ENCODE results near the gene SH3BP5.

The SH3BP5 gene

DNA sequence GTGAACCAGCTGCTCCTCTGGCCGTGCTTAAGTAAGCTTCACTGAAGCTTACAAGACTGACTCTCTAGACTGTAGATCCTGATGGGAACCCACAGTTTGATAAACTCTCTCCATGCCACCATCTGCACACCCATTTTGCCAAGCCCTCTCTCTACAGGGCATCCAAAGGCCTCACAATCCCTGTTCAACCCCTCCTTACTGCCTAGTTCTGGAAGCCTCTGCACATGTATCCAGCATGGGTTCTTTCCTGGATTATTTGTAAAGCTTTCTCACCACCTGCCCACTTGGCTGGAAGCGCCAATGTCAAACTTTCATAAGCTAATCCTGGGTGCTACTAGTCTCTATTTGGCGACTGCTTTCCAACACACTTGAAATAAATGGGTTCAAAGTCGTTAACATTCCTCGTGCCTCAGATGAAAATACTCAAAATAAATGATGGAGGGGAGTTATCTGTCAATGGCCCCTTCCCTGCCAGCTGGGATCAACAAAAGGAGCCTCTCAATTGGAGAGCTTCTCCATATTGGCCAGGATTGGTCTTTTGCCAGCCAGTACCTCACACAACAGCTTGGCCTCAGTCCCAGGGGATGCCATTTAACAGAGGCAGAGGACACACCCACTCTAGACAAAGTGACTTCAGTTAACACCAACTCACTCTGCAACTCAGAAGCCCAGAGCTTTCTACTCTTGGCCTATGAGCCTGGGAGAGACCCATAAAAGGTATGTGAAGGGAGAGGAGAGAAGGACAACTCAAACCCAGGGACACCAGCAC is 48.1 kb downstream of the SH3BP5 start:
- peaks cover 6% of the 10 kb centered on the region for H3K36me3 Mint-ChIP-seq
- H3K4me1 Mint-ChIP-seq, result peaks cover 80% of the 10 kb centered on the region
- no peaks in the 10 kb centered on the region for H3K27me3 Mint-ChIP-seq
- H3K27ac Mint-ChIP-seq, result peak overlapping the region; percentile 69
- no peaks in the 10 kb centered on the region for H3K9me3 Mint-ChIP-seq
- H3K4me3 Mint-ChIP-seq, result no peak overlapping the region

DNA sequence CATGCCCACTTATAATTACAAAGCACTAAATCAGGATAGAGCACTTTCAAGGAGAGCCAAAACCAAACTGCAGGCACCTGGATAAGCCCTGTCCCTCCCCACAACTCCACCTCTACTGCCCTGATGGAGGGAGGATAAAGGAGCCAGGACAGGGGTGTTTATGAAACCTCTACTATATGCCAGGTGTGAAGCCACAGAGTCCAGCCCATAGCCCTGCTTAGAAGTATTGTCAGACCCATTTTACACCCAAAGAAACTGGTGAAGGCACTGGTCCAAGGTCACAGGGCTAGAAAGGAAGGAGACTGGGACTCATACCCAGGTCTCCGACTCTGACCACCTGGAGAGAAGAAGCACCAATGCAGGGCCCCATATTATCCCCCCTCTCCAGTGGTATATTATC is 48.7 kb downstream of the SH3BP5 start:
- H3K27me3 Mint-ChIP-seq, result no peaks in the 10 kb centered on the region
- H3K36me3 Mint-ChIP-seq, result peaks cover 6% of the 10 kb centered on the region
- no peaks in the 10 kb centered on the region for H3K9me3 Mint-ChIP-seq
- no peak overlapping the region for H3K4me3 Mint-ChIP-seq
- no peak overlapping the region for H3K27ac Mint-ChIP-seq
- peaks cover 80% of the 10 kb centered on the region for H3K4me1 Mint-ChIP-seq

DNA sequence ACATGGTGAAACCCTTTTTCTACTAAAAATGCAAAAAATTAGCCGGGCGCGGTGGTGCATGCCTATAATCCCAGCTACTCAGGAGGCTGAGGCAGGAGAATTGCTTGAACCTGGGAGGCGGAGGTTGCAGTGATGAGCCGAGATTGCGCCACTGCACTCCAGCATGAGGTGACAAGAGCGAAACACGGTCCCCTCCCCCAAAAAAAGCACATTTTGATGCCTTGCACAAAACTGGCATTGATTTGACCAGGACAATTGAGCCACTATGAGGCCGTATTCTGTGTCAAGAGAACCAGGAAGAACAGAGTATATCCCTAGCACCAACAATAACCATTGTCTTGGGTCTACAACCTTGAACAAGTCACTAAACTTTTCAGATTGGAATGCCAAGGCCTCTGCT is 50.6 kb downstream of the SH3BP5 start:
- H3K27ac Mint-ChIP-seq, result no peak overlapping the region
- no peaks in the 10 kb centered on the region for H3K27me3 Mint-ChIP-seq
- no peaks in the 10 kb centered on the region for H3K9me3 Mint-ChIP-seq
- no peak overlapping the region for H3K4me3 Mint-ChIP-seq
- peaks cover 84% of the 10 kb centered on the region for H3K4me1 Mint-ChIP-seq
- H3K36me3 Mint-ChIP-seq, result peaks cover 6% of the 10 kb centered on the region

DNA sequence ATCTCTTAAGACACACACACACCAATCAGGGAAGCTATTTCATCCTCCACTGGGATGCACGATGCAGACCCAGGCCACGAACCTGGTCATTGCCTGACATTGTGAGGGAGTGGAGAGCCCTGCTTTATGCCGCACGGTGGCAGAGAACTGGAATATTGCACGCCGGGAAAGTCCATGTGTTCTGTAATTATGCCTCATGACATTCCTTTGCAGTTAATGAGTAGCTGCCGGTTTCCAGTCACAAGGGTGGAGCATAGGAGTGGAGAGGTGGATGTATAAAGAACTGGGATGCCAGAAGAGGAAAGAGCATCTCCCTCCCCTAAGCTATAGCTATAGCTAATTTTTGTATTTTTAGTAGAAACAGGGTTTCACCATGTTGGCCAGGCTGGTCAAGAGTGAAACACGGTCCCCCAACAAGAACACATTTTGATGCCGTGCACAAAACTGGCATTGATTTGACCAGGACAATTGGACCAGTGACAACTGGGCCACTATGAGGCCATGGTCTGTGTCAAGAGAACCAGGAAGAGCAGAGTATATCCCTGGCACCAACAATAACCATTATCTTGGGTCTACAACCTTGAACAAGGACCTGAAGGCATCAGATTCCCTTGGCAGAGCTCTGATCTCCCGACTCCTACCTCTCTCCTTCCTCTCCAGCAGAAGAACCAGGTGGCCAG is 51.4 kb downstream of the SH3BP5 start:
- Mint-ChIP-seq H3K27me3 (no peaks in the 10 kb centered on the region), H3K9me3 (no peaks in the 10 kb centered on the region), H3K4me1 (peaks cover 85% of the 10 kb centered on the region), H3K36me3 (peaks cover 9% of the 10 kb centered on the region), H3K27ac (no peak overlapping the region), H3K4me3 (no peak overlapping the region)

DNA sequence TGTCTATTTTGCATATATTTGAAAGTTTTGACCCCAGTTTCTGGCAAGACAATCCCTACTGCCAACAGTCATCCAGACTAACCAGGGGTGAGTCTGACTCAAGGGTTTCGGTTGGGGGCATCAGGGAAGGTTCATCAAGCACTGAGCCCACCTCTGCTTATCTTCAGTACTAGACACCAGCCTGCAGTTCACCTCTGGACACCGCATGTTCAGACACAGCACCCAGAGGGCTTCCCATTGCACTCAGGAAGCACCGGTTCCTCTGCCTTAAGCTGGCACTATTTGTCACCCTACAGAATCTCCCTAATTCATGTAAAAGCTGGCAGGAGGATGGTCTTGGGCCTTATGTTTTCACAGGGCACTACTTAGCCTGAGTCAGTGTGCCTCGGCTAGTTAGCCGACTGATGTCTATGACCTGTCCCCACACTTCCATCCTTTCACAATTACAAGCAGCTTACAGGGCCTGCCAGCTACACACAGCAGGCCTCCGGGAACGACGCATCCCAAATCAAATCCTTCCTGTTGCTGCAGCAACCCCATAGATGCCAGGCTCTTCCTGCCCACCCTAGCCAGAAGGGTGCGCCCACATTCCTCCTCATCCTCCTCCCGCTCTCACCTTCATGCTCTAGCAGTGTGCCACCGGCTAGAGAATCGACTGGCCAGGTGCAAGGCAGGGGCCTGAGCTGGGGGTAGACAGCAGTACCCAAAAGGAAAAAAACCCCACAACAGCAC is 52.5 kb downstream of the SH3BP5 start:
- H3K4me3 Mint-ChIP-seq, result no peak overlapping the region
- H3K27me3 Mint-ChIP-seq, result no peaks in the 10 kb centered on the region
- H3K27ac Mint-ChIP-seq, result peak overlapping the region; percentile 68
- H3K9me3 Mint-ChIP-seq, result no peaks in the 10 kb centered on the region
- H3K4me1 Mint-ChIP-seq, result peaks cover 85% of the 10 kb centered on the region
- peaks cover 6% of the 10 kb centered on the region for H3K36me3 Mint-ChIP-seq

DNA sequence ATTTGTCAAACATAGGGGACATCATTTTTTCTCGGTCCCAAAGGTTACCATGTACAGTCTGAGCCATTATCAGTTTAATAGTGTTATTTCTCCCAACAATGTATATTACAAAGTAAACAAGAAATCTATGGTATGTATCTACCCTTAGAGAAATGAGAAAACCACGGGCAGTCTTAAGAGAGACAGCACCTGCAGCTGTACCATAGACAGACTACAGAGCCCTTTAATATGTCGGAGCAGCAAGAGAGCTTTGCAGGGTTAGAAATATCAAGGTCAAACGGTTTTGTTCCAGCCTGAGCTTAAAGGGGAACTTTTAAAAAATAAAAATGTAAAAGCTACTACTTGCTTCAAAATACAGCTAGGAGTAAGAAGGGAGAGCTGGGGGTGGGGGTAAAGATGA is 53.2 kb downstream of the SH3BP5 start:
- Mint-ChIP-seq H3K4me1 (peaks cover 87% of the 10 kb centered on the region), H3K27ac (peak overlapping the region; percentile 70), H3K9me3 (no peaks in the 10 kb centered on the region), H3K36me3 (peaks cover 5% of the 10 kb centered on the region), H3K27me3 (no peaks in the 10 kb centered on the region), H3K4me3 (peak overlapping the region; percentile 47)

DNA sequence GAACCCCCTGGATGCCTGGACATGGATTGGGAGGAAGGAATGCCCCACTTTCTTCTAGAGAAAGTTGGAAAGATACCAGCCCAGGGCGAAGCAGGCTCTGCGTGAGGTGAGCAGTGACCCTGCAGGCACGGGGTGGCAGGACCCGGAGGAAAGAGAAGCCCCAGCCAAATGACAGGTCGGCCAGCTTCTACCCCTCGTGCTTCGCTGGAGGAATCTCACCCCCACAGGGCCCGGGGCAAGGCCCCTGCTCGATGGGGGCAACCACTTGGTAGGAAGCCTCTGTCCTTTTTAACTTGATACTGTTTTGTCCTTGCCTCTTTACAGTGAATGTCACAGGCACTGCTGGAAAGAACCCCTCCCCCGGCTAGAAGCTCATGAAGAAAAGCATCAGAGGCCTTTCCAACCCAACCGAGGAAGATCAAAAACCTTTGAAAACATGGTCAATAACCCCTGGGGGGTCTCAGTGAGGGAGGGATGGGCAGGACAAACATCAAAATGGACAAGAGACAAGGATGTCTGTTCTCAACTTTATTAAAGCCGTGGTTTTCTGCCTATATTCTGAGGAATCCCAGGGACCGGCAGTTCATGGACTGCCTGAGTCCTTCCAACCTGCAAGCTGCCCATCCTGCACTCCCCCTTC is 54.4 kb downstream of the SH3BP5 start:
- Mint-ChIP-seq H3K36me3 (peaks cover 3% of the 10 kb centered on the region), H3K4me1 (peaks cover 90% of the 10 kb centered on the region), H3K27me3 (no peaks in the 10 kb centered on the region), H3K9me3 (no peaks in the 10 kb centered on the region), H3K4me3 (no peak overlapping the region), H3K27ac (no peak overlapping the region)

DNA sequence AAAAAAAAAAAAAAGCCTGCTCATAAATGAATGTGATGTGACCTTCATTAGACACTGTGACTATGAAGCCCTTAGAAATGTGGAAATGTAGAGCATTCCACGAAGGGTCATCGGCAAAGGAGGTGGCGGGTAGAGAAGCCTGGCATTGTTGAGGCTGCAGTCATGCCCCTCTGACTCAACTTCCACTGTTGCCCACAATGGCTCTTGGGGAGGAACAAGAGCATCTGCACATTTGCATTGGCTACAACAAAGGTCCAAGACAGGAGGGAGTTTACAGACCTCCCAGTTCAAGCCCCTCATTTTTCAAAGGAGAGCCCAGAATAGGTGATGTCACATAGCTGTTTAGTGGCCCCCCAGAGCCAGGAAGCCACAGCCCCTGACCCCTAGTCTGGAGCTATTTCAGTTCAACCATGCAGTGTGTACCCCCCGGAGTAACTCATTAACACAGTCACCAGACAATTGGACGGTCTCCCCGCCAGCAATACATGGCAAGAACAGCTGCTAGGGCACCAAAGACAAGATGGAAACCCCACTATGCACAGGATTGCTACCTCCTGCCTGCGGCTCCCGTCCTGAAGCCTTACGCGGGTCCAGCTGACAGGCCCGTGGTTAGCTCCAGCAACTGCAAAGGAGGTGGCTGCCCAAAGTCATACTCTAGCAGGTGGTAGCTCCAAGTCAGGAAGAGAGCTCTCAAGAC is 56.2 kb downstream of the SH3BP5 start:
- Mint-ChIP-seq H3K4me1 (peaks cover 95% of the 10 kb centered on the region), H3K36me3 (peaks cover 3% of the 10 kb centered on the region), H3K9me3 (no peaks in the 10 kb centered on the region), H3K27ac (peak overlapping the region; percentile 77), H3K27me3 (no peaks in the 10 kb centered on the region), H3K4me3 (no peak overlapping the region)

DNA sequence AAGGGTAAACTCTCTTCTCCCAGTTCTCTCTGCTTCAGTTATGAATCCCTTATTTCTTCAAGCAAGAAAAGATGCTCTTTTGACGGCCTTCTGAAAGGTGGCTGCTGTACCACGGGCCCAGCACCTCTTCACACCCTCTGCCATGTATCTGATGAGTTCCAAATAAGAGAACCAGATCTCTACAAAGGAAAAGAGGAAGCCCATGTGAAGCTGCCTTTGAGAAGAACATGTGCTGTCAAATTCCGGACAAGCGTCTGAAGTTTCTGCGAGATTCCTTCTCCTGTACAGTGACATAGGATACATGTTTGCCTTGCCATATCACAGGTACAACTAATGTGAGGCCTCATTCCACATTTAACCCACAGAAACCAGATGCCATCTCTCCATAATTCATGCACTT is 59.2 kb downstream of the SH3BP5 start:
- Mint-ChIP-seq H3K4me1 (peaks cover 90% of the 10 kb centered on the region), H3K27me3 (no peaks in the 10 kb centered on the region), H3K4me3 (no peak overlapping the region), H3K9me3 (no peaks in the 10 kb centered on the region), H3K27ac (peak overlapping the region; percentile 0), H3K36me3 (peaks cover 5% of the 10 kb centered on the region)

DNA sequence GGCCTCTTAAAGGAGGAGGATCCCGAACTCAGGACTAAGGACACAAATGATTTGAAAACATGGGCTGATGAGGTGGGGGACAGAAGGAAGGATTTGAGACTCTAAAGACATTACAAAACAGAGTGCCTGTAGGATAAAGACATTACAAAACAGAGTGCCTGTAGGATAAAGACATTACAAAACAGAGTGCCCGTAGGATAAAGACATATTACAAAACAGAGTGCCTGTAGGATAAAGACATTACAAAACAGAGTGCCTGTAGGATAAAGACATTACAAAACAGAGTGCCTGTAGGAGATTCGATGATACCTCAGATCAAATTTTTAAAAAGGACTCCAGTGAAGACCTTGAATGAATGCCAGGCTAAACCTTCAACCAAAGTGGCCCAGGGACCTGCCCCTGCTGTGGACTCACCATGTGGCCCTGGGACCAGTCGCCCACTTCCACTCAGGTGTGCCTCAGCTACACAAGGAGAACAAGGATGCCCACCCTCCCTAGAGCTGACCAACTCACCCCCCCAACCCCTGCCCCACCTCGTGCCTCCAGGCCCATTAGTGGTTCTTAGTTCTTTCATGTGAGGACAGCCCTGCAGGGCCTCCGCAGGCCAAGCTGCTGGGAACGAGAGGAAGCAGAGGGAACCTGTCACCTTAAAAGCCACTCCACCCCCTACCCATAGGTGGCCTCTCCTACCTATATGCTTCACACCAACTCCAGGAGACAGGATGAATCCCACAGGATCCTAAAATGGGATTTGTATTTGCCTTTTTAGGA is 59.8 kb downstream of the SH3BP5 start:
- Mint-ChIP-seq H3K36me3 (peaks cover 5% of the 10 kb centered on the region), H3K27ac (peak overlapping the region; percentile 94), H3K27me3 (no peaks in the 10 kb centered on the region), H3K9me3 (no peaks in the 10 kb centered on the region), H3K4me1 (peaks cover 89% of the 10 kb centered on the region), H3K4me3 (no peak overlapping the region)

DNA sequence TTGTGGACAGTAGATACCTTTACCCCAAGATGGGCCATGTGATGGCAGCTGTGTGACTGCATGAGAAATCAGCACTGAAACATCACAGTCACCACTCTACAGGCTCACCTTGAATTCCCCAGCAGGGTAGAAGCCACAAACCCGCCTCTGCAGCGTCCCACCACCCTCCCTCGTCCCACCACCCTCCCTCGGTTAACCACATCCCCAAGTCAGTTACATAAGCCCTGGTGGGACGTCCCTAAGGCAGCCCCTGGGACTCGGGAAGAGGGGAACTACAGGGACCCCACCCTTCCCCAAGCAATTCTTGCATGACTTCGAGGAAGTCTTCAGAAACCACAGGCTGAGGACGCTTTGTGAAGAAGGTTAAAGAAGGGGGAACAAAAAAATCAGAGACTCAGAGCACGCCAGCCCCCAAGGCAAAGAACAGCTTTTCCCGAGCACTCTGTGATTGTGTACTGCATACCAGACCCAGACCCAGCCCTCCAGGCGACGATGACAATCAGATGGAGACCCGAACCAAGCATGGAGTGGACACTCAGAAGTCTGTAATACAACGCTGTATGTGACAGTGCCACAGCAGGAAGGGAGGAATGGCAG is 60.5 kb downstream of the SH3BP5 start:
- peaks cover 5% of the 10 kb centered on the region for H3K36me3 Mint-ChIP-seq
- H3K4me1 Mint-ChIP-seq, result peaks cover 83% of the 10 kb centered on the region
- no peaks in the 10 kb centered on the region for H3K9me3 Mint-ChIP-seq
- no peaks in the 10 kb centered on the region for H3K27me3 Mint-ChIP-seq
- peak overlapping the region; percentile 94 for H3K27ac Mint-ChIP-seq
- H3K4me3 Mint-ChIP-seq, result peak overlapping the region; percentile 76

DNA sequence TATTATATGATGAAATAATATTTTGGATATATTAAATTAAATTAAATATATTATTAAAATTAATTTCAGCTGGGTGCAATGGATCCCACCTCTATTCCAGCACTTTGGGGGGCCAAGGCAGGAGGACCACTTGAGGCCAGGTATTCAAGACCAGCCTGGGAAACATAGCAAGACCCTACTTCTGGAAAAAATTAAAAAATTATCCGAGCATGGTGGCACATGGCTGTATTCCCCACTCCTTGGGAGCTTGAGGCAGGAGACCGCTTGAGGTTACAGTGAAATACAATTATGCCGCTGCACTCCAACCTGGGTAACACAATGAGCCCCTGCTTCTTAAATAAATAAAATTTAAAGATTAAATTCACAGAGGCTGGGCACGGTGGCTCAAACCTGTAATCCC is 61.4 kb downstream of the SH3BP5 start:
- H3K9me3 Mint-ChIP-seq, result no peaks in the 10 kb centered on the region

DNA sequence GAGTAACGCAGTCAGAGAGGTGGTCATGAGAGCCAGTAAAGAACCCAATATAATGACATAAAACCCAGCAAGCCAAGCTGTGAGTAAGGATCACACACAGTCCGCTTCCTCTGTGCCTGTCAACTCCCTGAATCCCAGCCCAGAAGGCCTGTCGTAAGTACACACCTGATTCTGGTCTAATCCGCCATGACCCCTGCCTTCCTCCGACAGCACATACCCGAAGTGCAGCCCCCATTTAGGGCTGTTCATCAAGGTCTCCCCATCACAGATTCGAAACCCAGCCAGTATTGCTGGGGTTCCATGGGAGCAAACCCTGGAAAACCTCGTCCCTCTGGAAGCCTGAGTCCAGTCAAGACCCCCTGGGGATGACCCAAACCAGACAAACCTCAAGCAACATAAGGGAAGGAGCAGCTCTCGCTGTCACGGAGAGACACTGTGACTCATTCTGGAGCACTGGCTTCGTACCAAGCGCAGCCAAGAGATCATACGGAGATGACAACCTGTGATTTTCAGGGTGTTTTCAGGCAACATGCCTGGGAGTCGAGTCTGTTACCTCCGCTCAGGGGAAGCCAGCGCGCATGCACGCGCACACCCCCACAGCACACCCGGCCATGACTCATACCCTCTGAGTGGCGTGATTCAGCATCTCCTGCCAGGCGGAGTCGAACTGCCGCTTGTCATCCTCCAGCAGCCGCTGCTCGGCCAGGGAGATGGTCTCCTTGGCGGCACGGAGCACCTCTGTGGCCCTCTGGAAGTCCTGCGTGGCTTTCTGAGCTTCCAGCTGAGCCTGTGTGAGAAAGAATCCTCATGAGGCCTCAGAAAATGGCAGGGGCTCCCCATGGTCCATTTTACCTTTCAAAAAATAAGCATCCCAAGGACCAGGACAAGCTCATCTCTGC is 63.0 kb downstream of the SH3BP5 start:
- Mint-ChIP-seq H3K9me3 (no peaks in the 10 kb centered on the region), H3K4me3 (peak overlapping the region; percentile 68), H3K27ac (peak overlapping the region; percentile 78), H3K27me3 (no peaks in the 10 kb centered on the region), H3K36me3 (peaks cover 3% of the 10 kb centered on the region), H3K4me1 (peaks cover 80% of the 10 kb centered on the region)

More for the DNA sequence above, 61.4 kb downstream of the SH3BP5 start:
- no peak overlapping the region for H3K4me3 Mint-ChIP-seq
- H3K36me3 Mint-ChIP-seq, result peaks cover 3% of the 10 kb centered on the region
- no peak overlapping the region for H3K27ac Mint-ChIP-seq
- H3K27me3 Mint-ChIP-seq, result no peaks in the 10 kb centered on the region
- H3K4me1 Mint-ChIP-seq, result peaks cover 82% of the 10 kb centered on the region

All from activated naive CD4-positive, alpha-beta T cell treated with anti-CD3 and anti-CD28 coated beads, Interleukin-2, amount 50 U/mL, for 24 hours (primary cell).